ENCODE data around the gene ZNF536.

The ZNF536 gene

GRCh38 chr19:30467239-30467638, 95.1 kb downstream of the ZNF536 start:
- in situ Hi-C loops (cut with MboI; ENCODE audit: low sequenced_read_pairs, unreplicated experiment) = no loop called here
- no peak for DNase-seq (ENCODE audit: low spot score)
- TF ChIP-seq CTCF (IDR thresholded peaks at IDR 0.05; ENCODE audit: borderline replicate concordance, control extremely low read depth, extremely low read depth, insufficient read depth, missing control alignments) = no peak

- DNase-seq (ENCODE audit: low spot score) = no peak
- in situ Hi-C loops (cut with MboI; ENCODE audit: low sequenced_read_pairs, unreplicated experiment) = no loop called here
- no peak for TF ChIP-seq CTCF (IDR thresholded peaks at IDR 0.05; ENCODE audit: borderline replicate concordance, control extremely low read depth, extremely low read depth, insufficient read depth, missing control alignments)
Measured at GRCh38 chr19:30469774-30470173, 97.6 kb downstream of the ZNF536 start.

DNA sequence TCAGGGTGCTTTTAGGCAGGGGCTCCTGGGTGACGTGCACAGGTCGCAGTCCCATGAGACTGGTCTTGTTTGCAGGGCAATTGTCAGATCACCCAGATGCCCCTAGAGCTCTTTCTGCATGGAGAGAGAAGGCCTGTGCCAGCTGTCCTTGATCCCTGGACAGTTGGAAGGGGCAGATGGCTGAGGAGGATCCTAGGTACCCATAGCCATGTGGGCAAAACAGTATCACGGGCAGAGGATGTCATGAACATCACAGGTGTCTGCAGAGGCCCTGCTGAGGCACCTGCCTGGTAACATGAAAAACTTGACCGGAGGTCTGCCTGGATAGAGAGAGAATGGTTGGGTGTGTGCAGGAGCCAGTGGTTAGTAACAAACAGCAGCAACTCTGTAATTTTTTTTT, 99.3 kb downstream of the ZNF536 start:
- no peak for TF ChIP-seq CTCF (IDR thresholded peaks at IDR 0.05; ENCODE audit: borderline replicate concordance, control extremely low read depth, extremely low read depth, insufficient read depth, missing control alignments)
- in situ Hi-C loops (cut with MboI; ENCODE audit: low sequenced_read_pairs, unreplicated experiment) = no loop called here
- no peak for DNase-seq (ENCODE audit: low spot score)

GRCh38 chr19:30473334-30473867, 101.2 kb downstream of the ZNF536 start:
- in situ Hi-C loops (cut with MboI; ENCODE audit: low sequenced_read_pairs, unreplicated experiment) = no loop called here
- no peak for TF ChIP-seq CTCF (IDR thresholded peaks at IDR 0.05; ENCODE audit: borderline replicate concordance, control extremely low read depth, extremely low read depth, insufficient read depth, missing control alignments)
- DNase-seq (ENCODE audit: low spot score) = no peak

DNA sequence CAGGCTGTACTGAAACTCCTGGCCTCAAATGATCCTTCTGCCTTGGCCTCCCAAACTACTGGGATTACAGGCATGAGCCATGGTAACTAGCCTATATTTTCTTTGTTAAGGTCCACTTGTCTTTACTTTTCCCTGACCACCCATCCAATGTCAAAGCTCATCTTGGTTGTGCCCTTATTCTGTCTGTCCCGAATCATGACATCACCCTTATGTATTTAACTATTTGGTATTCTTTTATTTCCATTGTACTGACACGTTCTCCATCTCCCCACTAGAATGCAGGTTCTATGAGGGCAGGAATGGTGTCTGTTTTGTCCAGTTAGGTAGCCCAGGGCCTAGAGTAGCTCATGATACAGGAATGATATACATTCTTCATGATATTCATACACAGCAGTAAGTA, 104.8 kb downstream of the ZNF536 start:
- in situ Hi-C loops (cut with MboI; ENCODE audit: low sequenced_read_pairs, unreplicated experiment) = no loop called here
- TF ChIP-seq CTCF (IDR thresholded peaks at IDR 0.05; ENCODE audit: borderline replicate concordance, control extremely low read depth, extremely low read depth, insufficient read depth, missing control alignments) = no peak
- DNase-seq (ENCODE audit: low spot score) = no peak

DNA sequence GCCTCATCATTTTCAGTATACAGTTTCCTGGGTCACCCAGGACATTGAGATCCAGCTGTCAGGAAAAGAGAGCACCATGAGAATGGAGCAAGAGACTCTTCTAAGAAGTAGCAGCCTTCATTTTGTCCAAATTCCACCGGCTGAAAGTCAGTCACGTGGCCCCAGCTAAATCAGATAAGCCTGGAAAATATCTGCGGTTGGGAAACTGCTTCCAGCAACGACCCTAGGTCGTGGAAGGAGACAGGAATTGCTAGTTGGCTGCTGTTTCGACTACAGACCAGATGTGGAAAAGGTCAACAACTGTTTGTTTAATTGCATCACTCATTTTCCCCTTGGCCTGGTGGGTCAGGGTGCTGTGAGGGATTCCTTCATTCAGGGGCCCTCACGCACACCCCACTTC, 107.0 kb downstream of the ZNF536 start:
- TF ChIP-seq CTCF (IDR thresholded peaks at IDR 0.05; ENCODE audit: borderline replicate concordance, control extremely low read depth, extremely low read depth, insufficient read depth, missing control alignments) = no peak
- in situ Hi-C loops (cut with MboI; ENCODE audit: low sequenced_read_pairs, unreplicated experiment) = no loop called here
- no peak for DNase-seq (ENCODE audit: low spot score)

- in situ Hi-C loops (cut with MboI; ENCODE audit: low sequenced_read_pairs, unreplicated experiment) = no loop called here
- DNase-seq (ENCODE audit: low spot score) = no peak
- no peak for TF ChIP-seq CTCF (IDR thresholded peaks at IDR 0.05; ENCODE audit: borderline replicate concordance, control extremely low read depth, extremely low read depth, insufficient read depth, missing control alignments)
Measured at GRCh38 chr19:30480097-30480496, 107.9 kb downstream of the ZNF536 start.
